ENCODE data around the gene RGS6. TPM values are rescaled to one million over a fixed set of nuclear protein-coding genes. Genes with fewer than 3 reads are reported as not detected.

RGS6 gene
- total RNA-seq, 4 donors from 2014 or later: 0.83 to 2.4 (median 1.5) TPM

GRCh38 chr14:72057701-72058285, 125.6 kb downstream of the RGS6 start:
- intact Hi-C loops (cut with DNase I): no loop called here
- Histone ChIP-seq H3K4me1 (no peaks in the 10 kb centered on the region), H3K9me3 (no peaks in the 10 kb centered on the region), H3K4me3 (no peak overlapping the region), H3K27ac (replicated peaks in 1 of 4) (no peak overlapping the region), H3K36me3 (no peaks in the 10 kb centered on the region), H3K27me3 (no peaks in the 10 kb centered on the region)
- 66% methylated on average over 4 of the region's 4 CpGs for WGBS
- no peak for DNase-seq (ENCODE audit: extremely low spot score)
- TF ChIP-seq POLR2AphosphoS5 (IDR thresholded peaks at IDR 0.05): no peak
- no peak for TF ChIP-seq POLR2A (IDR thresholded peaks at IDR 0.05; ENCODE audit: low read depth)
- TF ChIP-seq CTCF (IDR thresholded peaks at IDR 0.05): no peak
- TF ChIP-seq EP300 (IDR thresholded peaks at IDR 0.05): no peak

- intact Hi-C loops (cut with DNase I): no loop called here
- WGBS: 50% methylated on average over 3 of the region's 3 CpGs
- H3K4me3 ChIP-seq: no peak overlapping the region
- no peak overlapping the region for H3K27ac ChIP-seq (replicated peaks in 1 of 4)
- no peak for DNase-seq (ENCODE audit: extremely low spot score)
- no peaks in the 10 kb centered on the region for H3K36me3 ChIP-seq
- H3K4me1 ChIP-seq: no peaks in the 10 kb centered on the region
- no peaks in the 10 kb centered on the region for H3K27me3 ChIP-seq
- TF ChIP-seq EP300 (IDR thresholded peaks at IDR 0.05) (no peak), CTCF (IDR thresholded peaks at IDR 0.05) (no peak), POLR2AphosphoS5 (IDR thresholded peaks at IDR 0.05) (no peak), POLR2A (IDR thresholded peaks at IDR 0.05; ENCODE audit: low read depth) (no peak)
- H3K9me3 ChIP-seq: no peaks in the 10 kb centered on the region
Observed at GRCh38 chr14:72060460-72060859, 128.2 kb downstream of the RGS6 start.

GRCh38 chr14:72060917-72061316, 128.7 kb downstream of the RGS6 start:
- no peaks in the 10 kb centered on the region for H3K36me3 ChIP-seq
- H3K9me3 ChIP-seq: no peaks in the 10 kb centered on the region
- TF ChIP-seq EP300 (IDR thresholded peaks at IDR 0.05): no peak
- TF ChIP-seq POLR2A (IDR thresholded peaks at IDR 0.05; ENCODE audit: low read depth): no peak
- TF ChIP-seq CTCF (IDR thresholded peaks at IDR 0.05): no peak
- no peak for TF ChIP-seq POLR2AphosphoS5 (IDR thresholded peaks at IDR 0.05)
- WGBS: 86% methylated on average over 1 of the region's 1 CpG
- no peak for DNase-seq (ENCODE audit: extremely low spot score)
- H3K4me1 ChIP-seq: no peaks in the 10 kb centered on the region
- H3K27me3 ChIP-seq: no peaks in the 10 kb centered on the region
- no peak overlapping the region for H3K4me3 ChIP-seq
- intact Hi-C loops (cut with DNase I): no loop called here
- H3K27ac ChIP-seq (replicated peaks in 1 of 4): no peak overlapping the region

GRCh38 chr14:72061718-72062117, 129.5 kb downstream of the RGS6 start:
- intact Hi-C loops (cut with DNase I): no loop called here
- Histone ChIP-seq H3K36me3 (no peaks in the 10 kb centered on the region), H3K27ac (replicated peaks in 1 of 4) (no peak overlapping the region), H3K4me3 (no peak overlapping the region), H3K27me3 (no peaks in the 10 kb centered on the region), H3K9me3 (no peaks in the 10 kb centered on the region), H3K4me1 (no peaks in the 10 kb centered on the region)
- TF ChIP-seq EP300 (IDR thresholded peaks at IDR 0.05) (no peak), POLR2A (IDR thresholded peaks at IDR 0.05; ENCODE audit: low read depth) (no peak), CTCF (IDR thresholded peaks at IDR 0.05) (no peak), POLR2AphosphoS5 (IDR thresholded peaks at IDR 0.05) (no peak)
- WGBS: 86% methylated on average over 1 of the region's 1 CpG
- DNase-seq (ENCODE audit: extremely low spot score): no peak

GRCh38 chr14:72063761-72064282, 131.6 kb downstream of the RGS6 start:
- TF ChIP-seq CTCF (IDR thresholded peaks at IDR 0.05) (no peak), EP300 (IDR thresholded peaks at IDR 0.05) (no peak), POLR2A (IDR thresholded peaks at IDR 0.05; ENCODE audit: low read depth) (no peak), POLR2AphosphoS5 (IDR thresholded peaks at IDR 0.05) (no peak)
- Histone ChIP-seq H3K27ac (replicated peaks in 1 of 4) (no peak overlapping the region), H3K4me3 (no peak overlapping the region), H3K27me3 (no peaks in the 10 kb centered on the region), H3K9me3 (no peaks in the 10 kb centered on the region), H3K36me3 (no peaks in the 10 kb centered on the region), H3K4me1 (no peaks in the 10 kb centered on the region)
- WGBS: 79% methylated on average over 4 of the region's 4 CpGs
- intact Hi-C loops (cut with DNase I): no loop called here
- no peak for DNase-seq (ENCODE audit: extremely low spot score)
